Transverse colon (tissue), 4 donors: ENCODE measurements around the gene EPN2. TPM values are rescaled to one million over a fixed set of nuclear protein-coding genes. Genes with fewer than 3 reads are reported as not detected.
A peak's percentile ranks its signal among the peaks of the same experiment; 100 is the strongest.

ENCODE experiments used
- DNase-seq: peaks from one replicate; pipeline ENCODE4 v3.0.0-alpha.2; 2019
- H3K27ac ChIP-seq, 4 donors: fragments of 200-600 bp; sonication (generic); 2 replicates each; pipeline ENCODE4 v1.5.1; 2016 to 2018; ENCODE audit warnings: inconsistent platforms in 4 of 4
- H3K27me3 ChIP-seq: fragments of 200-600 bp; sonication (generic); 2 replicates; pipeline ENCODE4 v1.5.1; 2017; ENCODE audit warnings: inconsistent platforms
- H3K36me3 ChIP-seq, 4 donors: fragments of 200-600 bp; sonication (generic); 2 replicates each; pipeline ENCODE4 v1.5.1; 2017 to 2019; ENCODE audit warnings: inconsistent platforms in 4 of 4
- H3K4me1 ChIP-seq, 4 donors: fragments of 200-600 bp; sonication (generic); 2 replicates each; pipeline ENCODE4 v1.5.1; 2017 to 2020; ENCODE audit warnings: inconsistent platforms in 4 of 4
- H3K4me3 ChIP-seq, 4 donors: fragments of 200-600 bp; sonication (generic); 1 replicate in 1 of 4; 2 replicates in 3 of 4; pipeline versions ENCODE4 v1.5.1 to v1.6.1; 2017 to 2019; ENCODE audit warnings: inconsistent platforms in 4 of 4
- H3K9me3 ChIP-seq, 2 donors: fragments of 200-600 bp; sonication (generic); 2 replicates each; pipeline ENCODE4 v1.5.1; 2017 to 2019; ENCODE audit warnings: inconsistent platforms in 2 of 2
- CTCF ChIP-seq, 5 experiments: fragments of 200-600 bp in 3 of 5; fragments of 450-650 bp in 2 of 5; sonication (generic) in 3 of 5; IDR thresholded peaks; 1 replicate in 2 of 5; 2 replicates in 3 of 5; pipeline ENCODE4 v1.5.1; 2016 to 2017; ENCODE audit warnings: antibody characterized with exemption in 5 of 5, inconsistent platforms in 3 of 5, mild to moderate bottlenecking in 2 of 5, moderate library complexity in 1 of 5
- EP300 ChIP-seq: sonication (generic); formaldehyde crosslinking; IDR thresholded peaks from one replicate; pipeline ENCODE4 v1.6.1; 2017; ENCODE audit warnings: antibody characterized with exemption, low read depth
- POLR2A ChIP-seq: fragments of 450-650 bp; IDR thresholded peaks from one replicate; pipeline ENCODE4 v1.6.1; 2016; ENCODE audit warnings: antibody characterized with exemption, mild to moderate bottlenecking, moderate library complexity
- POLR2AphosphoS5 ChIP-seq, 3 donors: sonication (generic); formaldehyde crosslinking; IDR thresholded peaks; one replicate each; pipeline ENCODE4 v1.6.1; 2016; ENCODE audit warnings: antibody characterized with exemption in 3 of 3
- WGBS, 2 donors: methylation state at CpG; one replicate each; pipeline ENCODE4 v1.1.5; 2018; ENCODE audit warnings: low coverage in 1 of 2; 5-methylcytosine and 5-hydroxymethylcytosine counted together
- in situ Hi-C, 4 donors: fragments of 200-750 bp; cut with MboI; loops; one replicate each; pipeline versions ENCODE4 v1.15.0 to v1.15.1; 2017; ENCODE audit warnings: low sequenced_read_pairs in 3 of 4, low pct_ligation_motif_present in 1 of 4, low pct_unique_long_range_greater_than_20kb in 1 of 4
- intact Hi-C: fragments of 100-400 bp; cut with DNase I; formaldehyde crosslinking; loops from one replicate; pipeline ENCODE4 v1.15.1; 2023; ENCODE audit warnings: low total_unique reads
- total RNA-seq, 4 donors: library from RNA; depleted of rRNA; stranded (reverse); fragments of >200 nt; gene quantifications; one replicate each; pipeline ENCODE4 v1.1.0, GENCODE V29; 2016

Gene EPN2
- total RNA-seq, 4 donors from 2014 or later: 30.4 to 98.7 (median 65.5) TPM

- peak overlapping the region; percentile 64 to 80 (median 68) for H3K27ac ChIP-seq
- intact Hi-C loops (no loop called here), in situ Hi-C loops (no loop called here)
- peaks cover 41 to 50% (median 48%) of the 10 kb centered on the region in 4 donors for H3K4me1 ChIP-seq
- no peak for TF ChIP-seq POLR2AphosphoS5 (IDR thresholded peaks at IDR 0.05)
- TF ChIP-seq EP300: no peak
- no peak for TF ChIP-seq POLR2A
- TF ChIP-seq CTCF (IDR thresholded peaks at IDR 0.05): no peak
- no peak overlapping the region for H3K4me3 ChIP-seq
- no peaks in the 10 kb centered on the region for H3K9me3 ChIP-seq
- WGBS, 2 donors: 78 to 83% methylated on average over 1 to 3 of the region's 3 CpGs
- no peak for DNase-seq
- H3K27me3 ChIP-seq: no peaks in the 10 kb centered on the region
- H3K36me3 ChIP-seq: no peaks in the 10 kb centered on the region
Observed at GRCh38 chr17:19247473-19247872, 10.3 kb downstream of the EPN2 start.

GRCh38 chr17:19248151-19248927 lies 11.2 kb downstream of the EPN2 start:
- in situ Hi-C loops: no loop called here
- peak overlapping the region; percentile 64 to 80 (median 68) for H3K27ac ChIP-seq
- no peak for DNase-seq
- H3K36me3 ChIP-seq: no peaks in the 10 kb centered on the region
- intact Hi-C loops: no loop called here
- H3K4me3 ChIP-seq: no peak overlapping the region
- TF ChIP-seq POLR2A: no peak
- no peak for TF ChIP-seq CTCF (IDR thresholded peaks at IDR 0.05)
- TF ChIP-seq EP300: no peak
- TF ChIP-seq POLR2AphosphoS5 (IDR thresholded peaks at IDR 0.05): no peak
- WGBS, 2 donors: 57 to 62% methylated on average over 2 to 4 of the region's 4 CpGs
- no peaks in the 10 kb centered on the region for H3K27me3 ChIP-seq
- peaks cover 41 to 47% (median 47%) of the 10 kb centered on the region in 4 donors for H3K4me1 ChIP-seq
- no peaks in the 10 kb centered on the region for H3K9me3 ChIP-seq

- no peaks in the 10 kb centered on the region for H3K36me3 ChIP-seq
- intact Hi-C loops: no loop called here
- no peaks in the 10 kb centered on the region for H3K9me3 ChIP-seq
- H3K4me3 ChIP-seq: no peak overlapping the region
- TF ChIP-seq CTCF (IDR thresholded peaks at IDR 0.05) (no peak), POLR2AphosphoS5 (IDR thresholded peaks at IDR 0.05) (no peak), EP300 (no peak), POLR2A (no peak)
- peak overlapping the region; percentile 64 to 80 (median 68) for H3K27ac ChIP-seq
- WGBS, 2 donors: 60 to 67% methylated on average over 3 to 5 of the region's 7 CpGs
- no peaks in the 10 kb centered on the region for H3K27me3 ChIP-seq
- in situ Hi-C loops: no loop called here
- H3K4me1 ChIP-seq: peaks cover 41 to 47% (median 47%) of the 10 kb centered on the region in 4 donors
- peak; percentile 27 for DNase-seq
Observed at GRCh38 chr17:19248928-19249574, 11.9 kb downstream of the EPN2 start.

GRCh38 chr17:19249681-19250080 lies 12.5 kb downstream of the EPN2 start:
- no peak for DNase-seq
- no peaks in the 10 kb centered on the region for H3K36me3 ChIP-seq
- in situ Hi-C loops: no loop called here
- intact Hi-C loops: no loop called here
- TF ChIP-seq POLR2AphosphoS5 (IDR thresholded peaks at IDR 0.05) (no peak), POLR2A (no peak), CTCF (IDR thresholded peaks at IDR 0.05) (no peak), EP300 (no peak)
- peaks cover 44 to 52% (median 47%) of the 10 kb centered on the region in 4 donors for H3K4me1 ChIP-seq
- no peaks in the 10 kb centered on the region for H3K27me3 ChIP-seq
- no peak overlapping the region for H3K4me3 ChIP-seq
- peak overlapping the region; percentile 64 to 80 (median 68) for H3K27ac ChIP-seq
- WGBS, 2 donors: 58 to 77% methylated on average over 6 to 7 of the region's 7 CpGs
- H3K9me3 ChIP-seq: no peaks in the 10 kb centered on the region
